ENCODE results near the gene SLC15A4. TPM values are rescaled to one million over a fixed set of nuclear protein-coding genes. Genes with fewer than 3 reads are reported as not detected.

The SLC15A4 gene
- total RNA-seq, 4 donors from 2014 or later = 32.6 to 44.2 (median 39.7) TPM

DNA sequence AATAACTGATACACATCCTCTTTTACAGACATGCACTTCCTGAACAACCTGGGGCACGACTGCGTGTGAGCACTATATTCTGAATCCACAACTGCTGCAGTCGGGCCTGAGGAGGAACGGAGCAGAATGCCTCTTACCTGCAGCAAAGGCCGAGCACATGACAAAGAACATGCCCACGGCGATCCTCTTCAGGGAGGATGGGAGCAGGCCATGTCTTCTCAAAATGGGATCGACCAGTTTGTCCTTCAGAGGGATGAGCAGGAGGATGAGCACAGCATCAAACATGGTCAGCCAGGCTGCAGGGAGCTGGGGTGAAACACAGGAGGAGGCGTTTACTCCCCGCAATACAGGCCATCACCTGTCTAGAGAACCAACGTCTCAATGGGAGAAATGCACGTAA is 15.1 kb downstream of the SLC15A4 start:
- TF ChIP-seq, protein P1, sequence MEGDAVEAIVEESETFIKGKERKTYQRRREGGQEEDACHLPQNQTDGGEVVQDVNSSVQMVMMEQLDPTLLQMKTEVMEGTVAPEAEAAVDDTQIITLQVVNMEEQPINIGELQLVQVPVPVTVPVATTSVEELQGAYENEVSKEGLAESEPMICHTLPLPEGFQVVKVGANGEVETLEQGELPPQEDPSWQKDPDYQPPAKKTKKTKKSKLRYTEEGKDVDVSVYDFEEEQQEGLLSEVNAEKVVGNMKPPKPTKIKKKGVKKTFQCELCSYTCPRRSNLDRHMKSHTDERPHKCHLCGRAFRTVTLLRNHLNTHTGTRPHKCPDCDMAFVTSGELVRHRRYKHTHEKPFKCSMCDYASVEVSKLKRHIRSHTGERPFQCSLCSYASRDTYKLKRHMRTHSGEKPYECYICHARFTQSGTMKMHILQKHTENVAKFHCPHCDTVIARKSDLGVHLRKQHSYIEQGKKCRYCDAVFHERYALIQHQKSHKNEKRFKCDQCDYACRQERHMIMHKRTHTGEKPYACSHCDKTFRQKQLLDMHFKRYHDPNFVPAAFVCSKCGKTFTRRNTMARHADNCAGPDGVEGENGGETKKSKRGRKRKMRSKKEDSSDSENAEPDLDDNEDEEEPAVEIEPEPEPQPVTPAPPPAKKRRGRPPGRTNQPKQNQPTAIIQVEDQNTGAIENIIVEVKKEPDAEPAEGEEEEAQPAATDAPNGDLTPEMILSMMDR (IDR thresholded peaks at IDR 0.05; ENCODE audit: low read depth) = no peak

GRCh38 chr12:128807161-128807724 is 16.5 kb downstream of the SLC15A4 start:
- TF ChIP-seq, protein P1 (IDR thresholded peaks at IDR 0.05; ENCODE audit: low read depth) = no peak

DNA sequence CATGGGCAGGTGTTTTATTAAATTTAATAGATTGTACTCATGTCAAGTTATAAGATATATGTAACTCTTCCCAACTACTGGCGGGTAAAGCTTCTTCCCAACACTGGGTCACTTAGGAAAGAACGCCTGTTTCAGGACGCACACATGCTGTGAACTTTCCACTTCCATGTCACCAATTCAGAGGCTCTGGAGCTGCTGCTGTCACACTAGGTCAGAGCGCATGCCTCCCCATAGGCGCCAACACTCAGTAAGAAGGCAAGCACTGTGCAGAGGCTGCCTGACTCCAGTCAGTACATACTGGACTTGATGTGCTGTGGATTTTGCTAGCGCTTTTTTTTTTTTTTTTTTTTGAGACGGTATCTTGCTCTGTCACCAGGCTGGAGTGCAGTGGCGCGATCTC is 17.2 kb downstream of the SLC15A4 start:
- TF ChIP-seq, protein P1 (IDR thresholded peaks at IDR 0.05; ENCODE audit: low read depth) = no peak

DNA sequence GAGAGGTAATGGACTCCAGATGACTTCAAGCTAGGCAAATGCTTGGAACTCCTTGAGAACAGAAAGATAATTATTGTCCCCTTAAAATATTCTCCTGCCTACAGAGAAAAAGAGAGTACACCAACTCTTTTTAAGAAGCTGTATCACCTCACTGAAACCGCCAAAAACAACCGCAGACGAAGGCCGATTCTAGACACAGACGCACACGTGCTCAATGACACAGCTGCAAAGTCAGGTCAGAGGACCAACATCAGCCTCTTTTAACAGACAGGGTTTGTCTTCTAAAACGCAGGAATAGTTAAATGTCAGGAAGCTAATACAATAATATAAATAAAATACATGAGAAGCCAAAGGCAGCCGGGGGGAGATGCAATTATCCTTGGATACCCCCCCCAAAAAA is 19.0 kb downstream of the SLC15A4 start:
- TF ChIP-seq, protein P1 (IDR thresholded peaks at IDR 0.05; ENCODE audit: low read depth) = no peak

DNA sequence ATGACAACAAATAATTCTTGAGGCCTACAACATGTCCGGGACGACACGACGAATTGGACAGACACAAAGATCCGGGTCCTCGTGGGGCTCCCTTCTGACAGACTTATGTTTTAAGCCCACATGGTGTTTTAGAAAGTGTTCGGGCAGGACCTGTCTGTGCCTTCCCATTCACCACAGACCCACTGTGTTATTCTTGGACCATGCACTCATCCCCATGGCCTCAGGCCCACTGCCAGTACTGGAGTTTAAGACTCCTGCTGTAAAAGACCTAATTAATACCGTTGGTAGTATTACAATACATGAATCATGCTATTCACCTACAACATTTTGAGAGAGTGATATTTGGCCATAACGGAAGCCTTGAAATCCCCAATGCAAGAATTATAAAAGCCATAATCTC is 20.0 kb downstream of the SLC15A4 start:
- TF ChIP-seq, protein P1 (IDR thresholded peaks at IDR 0.05; ENCODE audit: low read depth) = no peak

- TF ChIP-seq, protein P1 (IDR thresholded peaks at IDR 0.05; ENCODE audit: low read depth) = no peak
Measured at GRCh38 chr12:128802756-128803155, 21.0 kb downstream of the SLC15A4 start.

- TF ChIP-seq, protein P1 (IDR thresholded peaks at IDR 0.05; ENCODE audit: low read depth) = no peak
Measured at GRCh38 chr12:128801879-128802391, 21.8 kb downstream of the SLC15A4 start.
